IMR-90 (cell line): ENCODE measurements around the gene MLH1. TPM values are rescaled to one million over a fixed set of nuclear protein-coding genes. Genes with fewer than 3 reads are reported as not detected.

Experiments
- ATAC-seq: fragments of 200-7000 bp; cut with Tn5 transposase; 2 replicates; pipeline ENCODE4 v1.9.1; 2020; ENCODE audit warnings: low read depth, mild to moderate bottlenecking, moderate library complexity
- BruUV-seq: library from RNA; stranded (reverse); fragments of 400-500 nt; replicated peaks from 2 replicates; lab custom pipeline; 2021; lab: Mats Ljungman, UMichigan
- CTCF ChIA-PET: fragments of 300-600 bp; formaldehyde crosslinking; extraction: SDS; loops from one replicate; lab custom pipeline; 2021; ENCODE audit warnings: antibody characterized with exemption; lab: Yijun Ruan, JAX
- POLR2A ChIA-PET: fragments of 300-600 bp; sonication (Branson Sonifier 250); formaldehyde crosslinking; loops from one replicate; lab custom pipeline; 2022; ENCODE audit warnings: antibody characterized with exemption; ENCODE audit not compliant: unreplicated experiment; lab: Charles Lee
- DNase-seq: peaks from one replicate; pipeline ENCODE4 v3.0.0; 2013
- H2AFZ ChIP-seq: replicated peaks from 2 replicates; pipeline ENCODE3; 2013; ENCODE audit warnings: low read length, mild to moderate bottlenecking; ENCODE audit not compliant: poor library complexity
- H2AK5ac ChIP-seq: 2 replicates; pipeline ENCODE4 v1.6.1; 2013; ENCODE audit warnings: low read depth, low read length, inconsistent platforms
- H2AK9ac ChIP-seq: replicated peaks from 2 replicates; pipeline ENCODE3; 2013; ENCODE audit warnings: mild to moderate bottlenecking, low read depth, low read length, moderate library complexity; ENCODE audit not compliant: poor library complexity
- H2BK120ac ChIP-seq: 2 replicates; pipeline ENCODE4 v1.6.1; 2013; ENCODE audit warnings: low read depth, low read length, inconsistent platforms
- H2BK15ac ChIP-seq: 3 replicates; pipeline ENCODE4 v1.6.1; 2013; ENCODE audit warnings: low read depth, low read length, inconsistent platforms
- H2BK20ac ChIP-seq: 2 replicates; pipeline ENCODE4 v1.6.1; 2013; ENCODE audit warnings: low read depth, mild to moderate bottlenecking, inconsistent platforms, low read length, moderate library complexity
- H2BK5ac ChIP-seq: 2 replicates; pipeline ENCODE4 v1.6.1; 2013; ENCODE audit warnings: mild to moderate bottlenecking, low read depth, low read length, inconsistent platforms; ENCODE audit not compliant: poor library complexity, severe bottlenecking
- H3K14ac ChIP-seq: replicated peaks from 2 replicates; pipeline ENCODE4 v1.6.1; 2013; ENCODE audit warnings: low read depth, low read length, inconsistent platforms
- H3K18ac ChIP-seq: 2 replicates; pipeline ENCODE4 v1.6.1; 2013; ENCODE audit warnings: low read depth, low read length, control low read depth
- H3K23ac ChIP-seq: 2 replicates; pipeline ENCODE4 v1.6.1; 2013; ENCODE audit warnings: low read depth, low read length, inconsistent platforms
- H3K27ac ChIP-seq: 2 replicates; pipeline ENCODE4 v1.5.1; 2013; ENCODE audit warnings: mild to moderate bottlenecking, control low read depth, low read length; ENCODE audit not compliant: insufficient read depth
- H3K27me3 ChIP-seq: 2 replicates; pipeline ENCODE4 v1.6.1; 2013; ENCODE audit warnings: low read length; ENCODE audit not compliant: control insufficient read depth, insufficient read depth
- H3K36me3 ChIP-seq: 2 replicates; pipeline ENCODE4 v1.6.1; 2013; ENCODE audit warnings: low read length, mixed read lengths; ENCODE audit not compliant: control insufficient read depth, insufficient read depth
- H3K4ac ChIP-seq: 2 replicates; pipeline ENCODE4 v1.6.1; 2013; ENCODE audit warnings: low read depth, low read length, inconsistent platforms
- H3K4me1 ChIP-seq: 2 replicates; pipeline ENCODE4 v1.6.1; 2013; ENCODE audit warnings: low read length, mixed read lengths; ENCODE audit not compliant: control insufficient read depth, insufficient read depth
- H3K4me2 ChIP-seq: 2 replicates; pipeline ENCODE4 v1.6.1; 2013; ENCODE audit warnings: low read depth, mild to moderate bottlenecking, control low read depth, low read length, moderate library complexity
- H3K4me3 ChIP-seq: 2 replicates; pipeline ENCODE4 v1.5.1; 2013; ENCODE audit warnings: low read depth, mild to moderate bottlenecking, control low read depth, low read length, moderate library complexity; ENCODE audit not compliant: insufficient read depth
- H3K56ac ChIP-seq: 2 replicates; pipeline ENCODE4 v1.6.1; 2013; ENCODE audit warnings: low read length, inconsistent platforms; ENCODE audit not compliant: insufficient read depth; ENCODE audit errors: extremely low read depth
- H3K79me1 ChIP-seq, 2 experiments: 2 replicates each; pipeline ENCODE4 v1.6.1; 2013; ENCODE audit warnings: low read length in 2 of 2, inconsistent platforms in 1 of 2, low read depth in 1 of 2
- H3K9ac ChIP-seq: 2 replicates; pipeline ENCODE4 v1.6.1; 2013; ENCODE audit warnings: low read depth, low read length, control low read depth
- H3K9me1 ChIP-seq: 2 replicates; pipeline ENCODE4 v1.6.1; 2013; ENCODE audit warnings: low read length, inconsistent platforms; ENCODE audit not compliant: insufficient read depth
- H3K9me3 ChIP-seq: 2 replicates; pipeline ENCODE4 v1.6.1; 2013; ENCODE audit warnings: low read length; ENCODE audit not compliant: control insufficient read depth, insufficient read depth
- H4K20me1 ChIP-seq: 2 replicates; pipeline ENCODE4 v1.6.1; 2013; ENCODE audit warnings: low read length, inconsistent platforms; ENCODE audit not compliant: insufficient read depth
- H4K5ac ChIP-seq: 2 replicates; pipeline ENCODE4 v1.6.1; 2013; ENCODE audit warnings: mild to moderate bottlenecking, low read depth, low read length, control low read depth
- H4K8ac ChIP-seq, 2 experiments: 2 replicates each; pipeline ENCODE4 v1.6.1; 2013; ENCODE audit warnings: low read depth in 2 of 2, low read length in 2 of 2, control low read depth in 1 of 2, inconsistent platforms in 1 of 2
- H4K91ac ChIP-seq: 2 replicates; pipeline ENCODE4 v1.6.1; 2013; ENCODE audit warnings: low read depth, low read length, inconsistent platforms; ENCODE audit not compliant: insufficient read depth
- CEBPB ChIP-seq: IDR thresholded peaks from 2 replicates; pipeline ENCODE4 v1.6.1; 2012; ENCODE audit warnings: low read depth, low read length, improper control_type of control experiment
- NFE2L2 ChIP-seq: fragments of 150-350 bp; IDR thresholded peaks from 2 replicates; pipeline ENCODE4 v1.6.1; 2016; ENCODE audit warnings: low read depth, mild to moderate bottlenecking, low read length
- WGBS, 2 experiments: methylation state at CpG; one replicate each; pipeline versions ENCODE4 v1.1.5 to v1.1.7; 2013; ENCODE audit warnings: missing lambda C conversion rate in 2 of 2; ENCODE audit not compliant: insufficient read length in 1 of 2; ENCODE audit errors: extremely low coverage in 2 of 2; 5-methylcytosine and 5-hydroxymethylcytosine counted together
- dilution Hi-C: fragments of 300-500 bp; cut with HindIII; formaldehyde crosslinking; loops from one replicate; pipeline ENCODE4 v1.14.3; 2018; ENCODE audit warnings: low sequenced_read_pairs; ENCODE audit not compliant: unreplicated experiment
- in situ Hi-C: fragments of 300-500 bp; cut with MboI; formaldehyde crosslinking; loops from 3 replicates; pipeline ENCODE4 v1.14.3; 2019; ENCODE audit warnings: low sequenced_read_pairs, inconsistent platforms, mixed read lengths
- intact Hi-C: fragments of 100-400 bp; cut with micrococcal nuclease; formaldehyde crosslinking; loops from 2 replicates; pipeline ENCODE4 v1.10.0; 2022
- polyA plus RNA-seq, 3 experiments: library from polyadenylated mRNA; depleted of rRNA; stranded (reverse); fragments of >200 nt; gene quantifications; 2 replicates each; pipeline ENCODE4 v1.2.3, GENCODE V29; 2012; ENCODE audit warnings: low replicate concordance in 1 of 3
- total RNA-seq: library from RNA; depleted of rRNA; stranded (reverse); fragments of >200 nt; gene quantifications from 2 replicates; pipeline ENCODE4 v1.2.3, GENCODE V29; 2012

Gene MLH1
- total and polyA plus RNA-seq, 2 of the 4 experiments (the other 2 are of a cell fraction) = 30.2 to 54.1 TPM

GRCh38 chr3:37024820-37025405, 31.6 kb downstream of the MLH1 start:
- WGBS, 2 experiments = no CpG with 5 or more reads among the region's 3 CpGs
- BruUV-seq = no TSS peak
- Histone ChIP-seq H3K18ac (no peak overlapping the region), H3K4me2 (no peak overlapping the region), H3K9me3 (no peaks in the 10 kb centered on the region), H2AK9ac (no peak overlapping the region), H2BK20ac (no peak overlapping the region), H3K27me3 (no peaks in the 10 kb centered on the region), H3K36me3 (peaks cover 50% of the 10 kb centered on the region), H2AFZ (no peak overlapping the region), H2BK5ac (no peak overlapping the region), H4K91ac (no peak overlapping the region), H3K56ac (no peak overlapping the region), H3K9ac (no peak overlapping the region), H2BK15ac (no peak overlapping the region), H2BK120ac (no peak overlapping the region), H3K4me3 (no peak overlapping the region), H3K79me1 (peaks cover 0 to 10% of the 10 kb centered on the region in 2 experiments; a peak in 1 of 4 replicates), H4K8ac (no peak overlapping the region), H3K14ac (no peak overlapping the region), H2AK5ac (no peak overlapping the region), H3K4me1 (0 out of 2 replicates have a peak, but pooled peaks cover 2% of the 10 kb centered on the region), H3K27ac (no peak overlapping the region), H3K9me1 (no peaks in the 10 kb centered on the region), H4K20me1 (no peaks in the 10 kb centered on the region), H3K23ac (no peak overlapping the region), H3K4ac (no peak overlapping the region), H4K5ac (no peak overlapping the region)
- peak; percentile 94 for TF ChIP-seq CEBPB
- no peak for TF ChIP-seq NFE2L2
- ChIA-PET POLR2A (no interaction called here), CTCF (interaction anchor here (0.6 to 1.7 kb wide), 8 partner anchors 10 to 193 kb away, joined by 3 to 8 read pairs (median 4); no protein-coding TSS in a partner anchor)
- ATAC-seq (no peak), DNase-seq (no peak)
- intact Hi-C loops (loop anchor here (1.0 kb wide), 1 partner anchor 188 kb away; no protein-coding TSS in a partner anchor), in situ Hi-C loops (loop anchor here (10.0 kb wide), 1 partner anchor 190 kb away; no protein-coding TSS in a partner anchor), dilution Hi-C loops (no loop called here)
